Measurements from ENCODE around the gene PKP4.

- no peak for TF ChIP-seq POLR2A (IDR thresholded peaks at IDR 0.05)
- no peak for TF ChIP-seq POLR2AphosphoS5 (IDR thresholded peaks at IDR 0.05)
- TF ChIP-seq, protein P1, sequence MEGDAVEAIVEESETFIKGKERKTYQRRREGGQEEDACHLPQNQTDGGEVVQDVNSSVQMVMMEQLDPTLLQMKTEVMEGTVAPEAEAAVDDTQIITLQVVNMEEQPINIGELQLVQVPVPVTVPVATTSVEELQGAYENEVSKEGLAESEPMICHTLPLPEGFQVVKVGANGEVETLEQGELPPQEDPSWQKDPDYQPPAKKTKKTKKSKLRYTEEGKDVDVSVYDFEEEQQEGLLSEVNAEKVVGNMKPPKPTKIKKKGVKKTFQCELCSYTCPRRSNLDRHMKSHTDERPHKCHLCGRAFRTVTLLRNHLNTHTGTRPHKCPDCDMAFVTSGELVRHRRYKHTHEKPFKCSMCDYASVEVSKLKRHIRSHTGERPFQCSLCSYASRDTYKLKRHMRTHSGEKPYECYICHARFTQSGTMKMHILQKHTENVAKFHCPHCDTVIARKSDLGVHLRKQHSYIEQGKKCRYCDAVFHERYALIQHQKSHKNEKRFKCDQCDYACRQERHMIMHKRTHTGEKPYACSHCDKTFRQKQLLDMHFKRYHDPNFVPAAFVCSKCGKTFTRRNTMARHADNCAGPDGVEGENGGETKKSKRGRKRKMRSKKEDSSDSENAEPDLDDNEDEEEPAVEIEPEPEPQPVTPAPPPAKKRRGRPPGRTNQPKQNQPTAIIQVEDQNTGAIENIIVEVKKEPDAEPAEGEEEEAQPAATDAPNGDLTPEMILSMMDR (IDR thresholded peaks at IDR 0.05) = no peak
- TF ChIP-seq EP300 (IDR thresholded peaks at IDR 0.05) = no peak
Observed at GRCh38 chr2:158656492-158657229, 199.9 kb downstream of the PKP4 start.
